PC-9 (cell line): ENCODE data around the gene TRPC4. TPM values are rescaled to one million over a fixed set of nuclear protein-coding genes. Genes with fewer than 3 reads are reported as not detected.

Experiments used
- BruUV-seq: library from RNA; stranded (reverse); fragments of 400-500 nt; replicated peaks from 2 replicates; lab custom pipeline; 2021; lab: Mats Ljungman, UMichigan
- CTCF ChIA-PET: fragments of 300-600 bp; sonication (Branson Sonifier 250); formaldehyde crosslinking; loops from one replicate; lab custom pipeline; 2022; ENCODE audit warnings: antibody characterized with exemption; lab: Charles Lee
- POLR2A ChIA-PET: fragments of 300-600 bp; sonication (Branson Sonifier 250); formaldehyde crosslinking; loops from one replicate; lab custom pipeline; 2022; ENCODE audit warnings: antibody characterized with exemption; ENCODE audit not compliant: unreplicated experiment; lab: Charles Lee
- DNase-seq, 2 experiments: peaks; one replicate each; pipeline versions ENCODE4 v3.0.0 to v3.0.0-alpha.2; 2015 to 2022; ENCODE audit warnings: mixed read lengths in 1 of 2
- H2AFZ ChIP-seq: fragments of 200-600 bp; sonication (generic); 2 replicates; pipeline ENCODE4 v1.8.1; 2017; ENCODE audit warnings: antibody characterized with exemption
- H3F3A ChIP-seq: fragments of 200-600 bp; sonication (generic); 2 replicates; pipeline ENCODE4 v1.8.1; 2017; ENCODE audit warnings: antibody characterized with exemption, mild to moderate bottlenecking, low read depth; ENCODE audit not compliant: insufficient read depth
- H3K27ac ChIP-seq: fragments of 200-600 bp; sonication (generic); 2 replicates; pipeline ENCODE4 v1.6.1; 2016; ENCODE audit warnings: mixed run types
- H3K27me3 ChIP-seq: fragments of 200-600 bp; sonication (generic); 2 replicates; pipeline ENCODE4 v1.6.1; 2016; ENCODE audit warnings: low read depth, mixed run types; ENCODE audit not compliant: insufficient read depth
- H3K36me3 ChIP-seq: fragments of 200-600 bp; sonication (generic); 2 replicates; pipeline ENCODE4 v1.6.1; 2016; ENCODE audit warnings: low read depth, mixed run types
- H3K4me1 ChIP-seq: fragments of 200-600 bp; sonication (generic); replicated peaks from 2 replicates; pipeline ENCODE4 v1.6.1; 2016; ENCODE audit warnings: mixed run types; ENCODE audit not compliant: insufficient read depth
- H3K4me2 ChIP-seq: fragments of 200-600 bp; sonication (generic); 2 replicates; pipeline ENCODE4 v1.6.1; 2017; ENCODE audit warnings: mixed run types
- H3K4me3 ChIP-seq: fragments of 200-600 bp; sonication (generic); 2 replicates; pipeline ENCODE4 v1.6.1; 2016; ENCODE audit warnings: mixed run types
- H3K79me2 ChIP-seq: fragments of 200-600 bp; sonication (generic); 2 replicates; pipeline ENCODE4 v1.6.1; 2017; ENCODE audit warnings: low read depth, mixed run types
- H3K9me2 ChIP-seq: fragments of 200-600 bp; sonication (generic); 2 replicates; pipeline ENCODE4 v1.8.1; 2017; ENCODE audit warnings: mild to moderate bottlenecking; ENCODE audit not compliant: insufficient read depth
- H3K9me3 ChIP-seq: fragments of 200-600 bp; sonication (generic); 2 replicates; pipeline ENCODE4 v1.8.1; 2016; ENCODE audit warnings: low read depth; ENCODE audit not compliant: insufficient read depth
- H4K20me1 ChIP-seq: fragments of 200-600 bp; sonication (generic); 2 replicates; pipeline ENCODE4 v1.8.1; 2017; ENCODE audit not compliant: insufficient read depth
- CTCF ChIP-seq: fragments of 200-600 bp; sonication (generic); conservative IDR thresholded peaks from 2 replicates; pipeline ENCODE4 v1.6.1; 2017; ENCODE audit warnings: mixed run types, antibody characterized with exemption, mild to moderate bottlenecking, moderate library complexity
- EZH2 ChIP-seq: fragments of 200-600 bp; sonication (generic); IDR thresholded peaks from 2 replicates; pipeline ENCODE4 v1.8.0; 2017; ENCODE audit warnings: antibody characterized with exemption, low read depth
- intact Hi-C: fragments of 100-400 bp; cut with micrococcal nuclease; formaldehyde crosslinking; loops from one replicate; pipeline ENCODE4 v1.10.0; 2022; ENCODE audit not compliant: unreplicated experiment
- total RNA-seq: library from RNA; stranded (reverse); gene quantifications from 2 replicates; pipeline ENCODE4 v1.2.3, GENCODE V29; 2021

The TRPC4 gene
- total RNA-seq, 1 experiment from 2014 or later: 1.7 TPM

- 0 out of 2 replicates have a peak, but pooled peaks cover 4% of the 10 kb centered on the region for H3K9me3 ChIP-seq
- no peak overlapping the region for H3K4me3 ChIP-seq
- BruUV-seq: no TSS peak
- DNase-seq: peak in 1 of 2 experiments; percentile 7
- H3K4me2 ChIP-seq: no peak overlapping the region
- no peaks in the 10 kb centered on the region for H3K36me3 ChIP-seq
- intact Hi-C loops: loop anchor here (1.0 to 10.0 kb wide), 5 partner anchors 122 to 1044 kb away; partner anchors contain the start of gene FREM2
- H3K9me2 ChIP-seq: no peaks in the 10 kb centered on the region; the same call in 1 of the 2 replicates
- ChIA-PET POLR2A (interaction anchor here (0.6 kb wide), 1 partner anchor 263 kb away, joined by 28 read pairs; no protein-coding TSS in a partner anchor), CTCF (interaction anchor here (0.7 to 2.2 kb wide), 2 partner anchors 229 to 942 kb away, joined by 3 to 17 read pairs; partner anchors contain the start of gene TRPC4)
- H3K4me1 ChIP-seq: no peaks in the 10 kb centered on the region
- no peaks in the 10 kb centered on the region for H3K27me3 ChIP-seq
- TF ChIP-seq EZH2: no peak
- TF ChIP-seq CTCF: peak; percentile 69
- H3K27ac ChIP-seq: no peak overlapping the region
- no peaks in the 10 kb centered on the region for H4K20me1 ChIP-seq
- no peaks in the 10 kb centered on the region for H3F3A ChIP-seq
- no peak overlapping the region for H2AFZ ChIP-seq
- no peaks in the 10 kb centered on the region for H3K79me2 ChIP-seq
These were observed 229.1 kb downstream of the TRPC4 start for GRCh38 chr13:37640499-37640898.

GRCh38 chr13:37636701-37637100 lies 232.9 kb downstream of the TRPC4 start:
- no peaks in the 10 kb centered on the region for H3F3A ChIP-seq
- no peak for DNase-seq
- no TSS peak for BruUV-seq
- no peaks in the 10 kb centered on the region for H3K27me3 ChIP-seq
- no peaks in the 10 kb centered on the region for H3K79me2 ChIP-seq
- H3K27ac ChIP-seq: no peak overlapping the region
- no peaks in the 10 kb centered on the region for H3K36me3 ChIP-seq
- ChIA-PET CTCF (no interaction called here), POLR2A (no interaction called here)
- no peak overlapping the region; the same call in 1 of the 2 replicates for H2AFZ ChIP-seq
- intact Hi-C loops: no loop called here
- H3K9me2 ChIP-seq: no peaks in the 10 kb centered on the region; the same call in 1 of the 2 replicates
- H3K4me3 ChIP-seq: no peak overlapping the region
- no peaks in the 10 kb centered on the region for H3K4me1 ChIP-seq
- TF ChIP-seq CTCF (no peak), EZH2 (no peak)
- no peaks in the 10 kb centered on the region for H3K9me3 ChIP-seq
- H3K4me2 ChIP-seq: no peak overlapping the region
- H4K20me1 ChIP-seq: no peaks in the 10 kb centered on the region

- Histone ChIP-seq H3F3A (no peaks in the 10 kb centered on the region), H3K4me3 (no peak overlapping the region), H3K36me3 (no peaks in the 10 kb centered on the region), H3K27me3 (no peaks in the 10 kb centered on the region), H3K79me2 (no peaks in the 10 kb centered on the region), H4K20me1 (no peaks in the 10 kb centered on the region), H3K9me3 (no peaks in the 10 kb centered on the region), H3K4me1 (no peaks in the 10 kb centered on the region), H3K4me2 (no peak overlapping the region), H3K27ac (no peak overlapping the region), H2AFZ (no peak overlapping the region), H3K9me2 (no peaks in the 10 kb centered on the region; the same call in 1 of the 2 replicates)
- intact Hi-C loops: no loop called here
- no peak for DNase-seq
- no TSS peak for BruUV-seq
- ChIA-PET POLR2A (interaction anchor here (0.6 kb wide), 1 partner anchor 105 kb away, joined by 7 read pairs; no protein-coding TSS in a partner anchor), CTCF (no interaction called here)
- TF ChIP-seq CTCF (no peak), EZH2 (no peak)
These were observed 237.3 kb downstream of the TRPC4 start for GRCh38 chr13:37632294-37632693.
